Ammon's horn (tissue), 1 donor: Measurements from ENCODE around the gene NRGN.

ENCODE experiments used
- DNase-seq: peaks from one replicate; pipeline ENCODE4 v3.0.0-alpha.2; 2016; ENCODE audit warnings: low spot score

Gene NRGN

GRCh38 chr11:124788521-124788920 lies 48.8 kb downstream of the NRGN start:
- DNase-seq: no peak

GRCh38 chr11:124791626-124792341 lies 52.0 kb downstream of the NRGN start:
- no peak for DNase-seq

- DNase-seq: no peak
These were observed 53.9 kb downstream of the NRGN start for GRCh38 chr11:124793466-124794278.

- no peak for DNase-seq
These were observed 56.6 kb downstream of the NRGN start for GRCh38 chr11:124796312-124796711.
